ENCODE data around the gene CAMTA1. TPM values are rescaled to one million over a fixed set of nuclear protein-coding genes. Genes with fewer than 3 reads are reported as not detected.

The CAMTA1 gene
- total and polyA plus RNA-seq, 9 of the 15 experiments (the other 6 are each of a cell fraction or from before 2014, with no cell fraction given) = 43.9 to 161 (median 65.9) TPM

GRCh38 chr1:7150724-7151280, 365.5 kb downstream of the CAMTA1 start:
- no peak for DNase-seq (ENCODE audit: extremely low read depth in 1 of 4, low spot score in 3 of 4)
- no TSS peak for BruUV-seq (replicated peaks)
- CTCF ChIA-PET (ENCODE audit: low intra/inter-chr PET ratio) = no interaction called here
- no peak for ATAC-seq
- FAIRE-seq = no peak
- Histone ChIP-seq H3K9me3 (replicated peaks; ENCODE audit: control insufficient read depth, insufficient read depth, low read depth, low read length) (no peaks in the 10 kb centered on the region), H3K4me1 (replicated peaks in 1 of 2; ENCODE audit: control insufficient read depth in 2 of 2, insufficient read depth in 2 of 2, low read length in 2 of 2) (peaks cover 0 to 3% of the 10 kb centered on the region in 2 experiments; a peak in 1 of 5 replicates), H3K9me1 (ENCODE audit: control insufficient read depth, insufficient read depth, low read length) (peaks cover 3% of the 10 kb centered on the region), H3K4me2 (ENCODE audit: insufficient read depth, low read length) (no peak overlapping the region), H3K27ac (ENCODE audit: extremely low read depth, low read depth, low read length) (no peak overlapping the region), H3K36me3 (ENCODE audit: control insufficient read depth, insufficient read depth, low read length) (no peaks in the 10 kb centered on the region), H4K20me1 (replicated peaks; ENCODE audit: control insufficient read depth, insufficient read depth, low read length) (peaks cover 19% of the 10 kb centered on the region), H2AFZ (ENCODE audit: low read depth, low read length) (no peak overlapping the region), H3K9ac (ENCODE audit: insufficient read depth in 1 of 2, low read depth in 2 of 2, low read length in 2 of 2) (no peak overlapping the region), H3K4me3 (no peak overlapping the region), H3K79me2 (ENCODE audit: control insufficient read depth, insufficient read depth, low read length) (no peaks in the 10 kb centered on the region), H3K27me3 (ENCODE audit: control insufficient read depth in 2 of 2, insufficient read depth in 2 of 2, low read length in 2 of 2) (peaks cover 35 to 57% of the 10 kb centered on the region in 2 experiments; a peak in 4 of 5 replicates)
- WGBS (ENCODE audit: insufficient coverage, low coverage, missing lambda C conversion rate) = under 1% methylated on average over 19 of the region's 19 CpGs
- no peak for TF ChIP-seq HDAC2 (IDR thresholded peaks at IDR 0.05)
- TF ChIP-seq CREB3L1 (IDR thresholded peaks at IDR 0.05; ENCODE audit: borderline replicate concordance, low read depth) = no peak
- no peak for TF ChIP-seq E2F1 (CRISPR knock-in tag; IDR thresholded peaks at IDR 0.05)
- in situ Hi-C loops (cut with MboI) = no loop called here
- POLR2A ChIA-PET = no interaction called here
- intact Hi-C loops (cut with micrococcal nuclease) = no loop called here
